Cortex of kidney (tissue), 1 donor: ENCODE results near the gene FZD10.

Experiments used
- DNase-seq: peaks from one replicate; lab custom pipeline; 2025; lab: John Stamatoyannopoulos, UW

Gene FZD10

GRCh38 chr12:130205495-130205894 lies 43.2 kb downstream of the FZD10 start:
- no peak for DNase-seq

- no peak for DNase-seq
Measured at GRCh38 chr12:130212384-130212989, 50.2 kb downstream of the FZD10 start.

GRCh38 chr12:130213249-130213648 lies 51.0 kb downstream of the FZD10 start:
- no peak for DNase-seq

- no peak for DNase-seq
Measured at GRCh38 chr12:130214686-130215395, 52.6 kb downstream of the FZD10 start.
